ENCODE data around the gene DYRK2.

GRCh38 chr12:67649261-67649569 lies 670 bp downstream of the DYRK2 start:
- TF ChIP-seq YY1 (IDR thresholded peaks at IDR 0.05; ENCODE audit: low read depth) (peak; percentile 7; the same call in 1 of the 2 replicates), ZBTB7A (IDR thresholded peaks at IDR 0.05; ENCODE audit: low read depth) (no peak), EGR1 (IDR thresholded peaks at IDR 0.05) (no peak), TAF1 (IDR thresholded peaks at IDR 0.05; ENCODE audit: low read depth) (0 out of 2 replicates have a peak, but pooled peaks have one; percentile 17)

Data from Ishikawa (cell line).